A673 (cell line): ENCODE data around the gene HK3. TPM values are rescaled to one million over a fixed set of nuclear protein-coding genes. Genes with fewer than 3 reads are reported as not detected.

Source experiments
- BruUV-seq: library from RNA; stranded (reverse); fragments of 400-500 nt; replicated peaks from 2 replicates; lab custom pipeline; 2021; lab: Mats Ljungman, UMichigan
- CTCF ChIA-PET: fragments of 300-600 bp; sonication (Branson Sonifier 250); formaldehyde crosslinking; loops from one replicate; lab custom pipeline; 2022; ENCODE audit warnings: antibody characterized with exemption; lab: Charles Lee
- POLR2A ChIA-PET: fragments of 300-600 bp; sonication (Branson Sonifier 250); formaldehyde crosslinking; loops from one replicate; lab custom pipeline; 2022; ENCODE audit warnings: antibody characterized with exemption; ENCODE audit not compliant: low non-redundant PET; lab: Charles Lee
- DNase-seq: peaks from one replicate; pipeline ENCODE4 v3.0.0-alpha.2; 2015; ENCODE audit warnings: low spot score
- H3K27ac ChIP-seq: fragments of 200-600 bp; sonication (generic); 2 replicates; pipeline ENCODE4 v1.5.1; 2016; ENCODE audit warnings: mixed run types, low read depth, mild to moderate bottlenecking, mixed read lengths, antibody characterized with exemption, low read length; ENCODE audit not compliant: poor library complexity, severe bottlenecking
- H3K27me3 ChIP-seq: fragments of 200-600 bp; sonication (generic); replicated peaks from 2 replicates; pipeline ENCODE4 v1.6.1; 2017; ENCODE audit warnings: mixed run types, low read depth, mild to moderate bottlenecking, mixed read lengths, antibody characterized with exemption, low read length; ENCODE audit not compliant: insufficient read depth, poor library complexity
- H3K36me3 ChIP-seq: fragments of 200-600 bp; sonication (generic); 2 replicates; pipeline ENCODE4 v1.6.1; 2016; ENCODE audit warnings: mixed run types, mild to moderate bottlenecking, mixed read lengths, antibody characterized with exemption, low read length; ENCODE audit not compliant: insufficient read depth, poor library complexity, severe bottlenecking
- H3K4me1 ChIP-seq: fragments of 200-600 bp; sonication (generic); 2 replicates; pipeline ENCODE4 v1.6.1; 2017; ENCODE audit warnings: mixed run types, mild to moderate bottlenecking, mixed read lengths, antibody characterized with exemption, low read length; ENCODE audit not compliant: insufficient read depth, poor library complexity, severe bottlenecking
- H3K4me3 ChIP-seq: fragments of 200-600 bp; sonication (generic); 2 replicates; pipeline ENCODE4 v1.5.1; 2016; ENCODE audit warnings: low read depth, mixed run types, mild to moderate bottlenecking, mixed read lengths, low read length; ENCODE audit not compliant: poor library complexity, severe bottlenecking
- H3K9me3 ChIP-seq: fragments of 200-600 bp; sonication (generic); 2 replicates; pipeline ENCODE4 v1.6.1; 2016; ENCODE audit warnings: mixed run types, low read depth, mild to moderate bottlenecking, mixed read lengths, antibody characterized with exemption, low read length; ENCODE audit not compliant: poor library complexity, severe bottlenecking
- EZH2 ChIP-seq: fragments of 200-600 bp; sonication (generic); IDR thresholded peaks from 2 replicates; pipeline ENCODE4 v1.6.1; 2017; ENCODE audit warnings: borderline replicate concordance, low read depth, mild to moderate bottlenecking, mixed read lengths, antibody characterized with exemption, low read length; ENCODE audit not compliant: poor library complexity, severe bottlenecking
- intact Hi-C: fragments of 100-400 bp; cut with micrococcal nuclease; formaldehyde crosslinking; loops from one replicate; pipeline ENCODE4 v1.10.0; 2022; ENCODE audit not compliant: unreplicated experiment
- total RNA-seq: library from RNA; stranded (reverse); gene quantifications from 2 replicates; pipeline ENCODE4 v1.2.3, GENCODE V29; 2021
- TF ChIP-seq, protein P1 (sequence below): fragments of 300-800, 200-600 bp; sonication (generic); conservative IDR thresholded peaks from 2 replicates; pipeline ENCODE4 v1.5.1; 2017; ENCODE audit warnings: low read depth, mild to moderate bottlenecking, antibody characterized with exemption, low read length, moderate library complexity, mixed read lengths

The HK3 gene
- total RNA-seq, 1 experiment from 2014 or later = 0.84 TPM

DNA sequence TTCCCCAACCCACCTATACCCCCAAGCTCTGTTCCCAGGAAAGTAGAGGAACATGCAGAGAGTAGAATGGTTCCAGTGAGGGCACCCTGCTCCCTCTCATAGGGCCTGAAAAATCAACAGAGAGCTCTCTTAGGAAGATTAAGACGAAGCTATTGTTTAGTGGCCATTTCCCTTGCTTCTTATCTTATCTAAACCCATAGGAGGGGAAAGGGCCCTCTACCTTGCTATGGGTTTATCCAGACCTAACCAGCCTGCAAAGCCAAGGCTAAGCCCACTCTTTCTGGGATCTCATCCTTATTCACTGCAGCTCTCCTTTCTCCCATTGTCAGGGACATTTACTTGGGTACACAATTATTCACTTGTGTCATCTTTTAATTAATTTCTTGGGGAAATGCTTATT is 39.3 kb upstream of the HK3 start:
- H3K4me3 ChIP-seq = no peak overlapping the region
- no peak for DNase-seq
- H3K27ac ChIP-seq = no peak overlapping the region
- no peaks in the 10 kb centered on the region for H3K27me3 ChIP-seq
- intact Hi-C loops = no loop called here
- TF ChIP-seq, protein P1, sequence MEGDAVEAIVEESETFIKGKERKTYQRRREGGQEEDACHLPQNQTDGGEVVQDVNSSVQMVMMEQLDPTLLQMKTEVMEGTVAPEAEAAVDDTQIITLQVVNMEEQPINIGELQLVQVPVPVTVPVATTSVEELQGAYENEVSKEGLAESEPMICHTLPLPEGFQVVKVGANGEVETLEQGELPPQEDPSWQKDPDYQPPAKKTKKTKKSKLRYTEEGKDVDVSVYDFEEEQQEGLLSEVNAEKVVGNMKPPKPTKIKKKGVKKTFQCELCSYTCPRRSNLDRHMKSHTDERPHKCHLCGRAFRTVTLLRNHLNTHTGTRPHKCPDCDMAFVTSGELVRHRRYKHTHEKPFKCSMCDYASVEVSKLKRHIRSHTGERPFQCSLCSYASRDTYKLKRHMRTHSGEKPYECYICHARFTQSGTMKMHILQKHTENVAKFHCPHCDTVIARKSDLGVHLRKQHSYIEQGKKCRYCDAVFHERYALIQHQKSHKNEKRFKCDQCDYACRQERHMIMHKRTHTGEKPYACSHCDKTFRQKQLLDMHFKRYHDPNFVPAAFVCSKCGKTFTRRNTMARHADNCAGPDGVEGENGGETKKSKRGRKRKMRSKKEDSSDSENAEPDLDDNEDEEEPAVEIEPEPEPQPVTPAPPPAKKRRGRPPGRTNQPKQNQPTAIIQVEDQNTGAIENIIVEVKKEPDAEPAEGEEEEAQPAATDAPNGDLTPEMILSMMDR = no peak
- TF ChIP-seq EZH2 = no peak
- ChIA-PET POLR2A (no interaction called here), CTCF (no interaction called here)
- no peaks in the 10 kb centered on the region for H3K9me3 ChIP-seq
- H3K36me3 ChIP-seq = peaks cover 17% of the 10 kb centered on the region
- H3K4me1 ChIP-seq = no peaks in the 10 kb centered on the region
- BruUV-seq = no TSS peak

DNA sequence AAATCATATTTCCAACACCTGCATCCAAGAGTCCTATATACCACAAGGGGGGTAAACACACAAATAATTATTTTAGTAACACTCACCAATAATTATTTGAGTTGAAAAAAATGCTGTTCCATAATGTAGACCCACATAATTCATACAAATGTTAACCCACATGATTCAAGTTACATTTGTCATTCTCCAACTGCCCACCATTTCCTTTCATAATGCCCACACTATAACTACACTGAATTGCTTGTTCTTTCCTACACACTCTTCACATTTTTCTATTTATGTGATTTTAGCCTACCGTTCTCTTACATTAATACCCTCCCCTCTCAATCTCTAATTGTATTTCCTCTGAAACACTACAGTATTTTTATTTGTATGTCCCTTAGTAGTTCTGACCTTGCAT is 35.9 kb upstream of the HK3 start:
- TF ChIP-seq, protein P1 = no peak
- no peak for TF ChIP-seq EZH2
- Histone ChIP-seq H3K9me3 (no peaks in the 10 kb centered on the region), H3K36me3 (peaks cover 16% of the 10 kb centered on the region), H3K4me3 (no peak overlapping the region), H3K27me3 (no peaks in the 10 kb centered on the region), H3K4me1 (no peaks in the 10 kb centered on the region), H3K27ac (no peak overlapping the region)
- intact Hi-C loops = no loop called here
- no TSS peak for BruUV-seq
- ChIA-PET POLR2A (no interaction called here), CTCF (no interaction called here)
- DNase-seq = no peak

DNA sequence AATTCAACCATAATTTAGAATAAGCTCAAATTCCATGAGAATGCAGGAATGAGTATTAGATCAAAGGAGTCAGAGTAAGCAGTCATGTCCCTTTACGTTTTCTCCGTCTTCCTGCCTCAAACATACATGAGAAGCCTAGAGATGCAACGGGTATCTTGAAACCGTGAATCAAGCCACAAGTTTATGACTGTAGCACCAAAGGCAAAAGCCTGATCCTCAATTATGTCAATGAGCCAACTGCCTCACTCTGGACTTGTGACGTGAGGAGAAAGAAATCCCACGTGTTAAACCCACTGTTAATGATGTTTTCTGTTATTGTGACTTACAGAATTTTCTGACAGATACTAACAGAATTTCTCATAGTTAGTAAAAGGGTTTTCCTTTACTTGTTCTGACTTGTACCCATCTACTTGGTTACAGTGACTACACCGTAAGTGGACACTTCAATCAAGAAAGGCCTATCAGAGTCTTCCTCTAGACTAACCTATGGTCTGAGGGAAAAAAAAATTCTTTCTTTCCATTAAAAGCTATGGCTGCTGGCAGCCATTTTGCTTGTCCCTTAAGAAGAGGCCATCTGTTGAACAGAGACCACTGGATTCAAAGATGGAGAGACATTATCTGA is 35.3 kb upstream of the HK3 start:
- DNase-seq = no peak
- Histone ChIP-seq H3K4me1 (no peaks in the 10 kb centered on the region), H3K27me3 (no peaks in the 10 kb centered on the region), H3K27ac (no peak overlapping the region), H3K36me3 (peaks cover 16% of the 10 kb centered on the region), H3K9me3 (no peaks in the 10 kb centered on the region), H3K4me3 (no peak overlapping the region)
- ChIA-PET POLR2A (no interaction called here), CTCF (no interaction called here)
- intact Hi-C loops = no loop called here
- no TSS peak for BruUV-seq
- TF ChIP-seq, protein P1 = no peak
- no peak for TF ChIP-seq EZH2
